ENCODE results near the gene PCSK4. TPM values are rescaled to one million over a fixed set of nuclear protein-coding genes. Genes with fewer than 3 reads are reported as not detected.

Gene PCSK4
- total and polyA plus RNA-seq, 2 of the 13 experiments (the other 11 are each of a cell fraction or from before 2014, with no cell fraction given), result 2.0 to 2.7 TPM

DNA sequence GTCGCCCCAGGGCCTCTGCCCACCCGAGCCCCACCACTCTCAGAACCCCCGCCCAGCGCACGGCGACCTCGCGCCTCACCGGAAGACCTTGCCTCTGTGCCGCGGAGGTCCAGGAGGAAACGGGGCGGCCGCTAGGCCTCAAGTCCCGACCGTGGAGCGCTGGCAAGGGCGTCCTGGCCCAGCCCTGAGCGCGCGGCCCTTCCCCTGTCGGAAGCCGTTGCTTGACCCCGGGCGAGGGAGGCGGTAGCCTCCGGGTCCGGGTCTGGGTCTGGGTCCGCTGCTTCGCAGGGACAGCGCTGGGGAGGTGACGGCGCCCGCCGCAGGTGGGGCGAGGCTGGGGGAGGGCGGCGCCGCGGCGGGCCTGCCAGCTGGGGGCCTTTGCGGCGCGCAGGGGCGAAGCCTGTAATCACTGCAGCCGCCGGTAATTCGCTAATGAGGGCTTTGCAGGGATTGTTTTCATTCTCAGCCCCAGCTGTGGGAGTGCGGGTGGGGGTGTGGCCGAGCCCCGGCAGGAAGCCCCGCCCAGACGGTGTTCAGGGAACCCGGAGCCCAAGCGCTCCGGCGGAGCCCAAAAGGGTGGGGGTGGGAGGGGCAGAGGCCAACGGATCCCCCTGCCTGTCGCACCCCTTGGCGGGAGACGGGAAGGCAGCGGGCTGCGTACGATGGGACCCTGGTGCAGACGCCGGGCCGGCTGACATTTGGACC lies 19.7 kb downstream of the PCSK4 start (continued):
- no peak for TF ChIP-seq ZNF572 (CRISPR knock-in tag; IDR thresholded peaks at IDR 0.05)
- TF ChIP-seq NPAS2 (CRISPR knock-in tag; IDR thresholded peaks at IDR 0.05; ENCODE audit: borderline replicate concordance), result no peak
- no peak for TF ChIP-seq ZNF879 (CRISPR knock-in tag; IDR thresholded peaks at IDR 0.05)
- no peak for TF ChIP-seq TEAD2 (CRISPR knock-in tag; IDR thresholded peaks at IDR 0.05)
- no peak for TF ChIP-seq HNRNPK (IDR thresholded peaks at IDR 0.05; ENCODE audit: low read depth, low read length, poor library complexity, severe bottlenecking)
- TF ChIP-seq GPN1 (CRISPR knock-in tag; IDR thresholded peaks at IDR 0.05; ENCODE audit: borderline replicate concordance), result no peak
- TF ChIP-seq, protein P1, sequence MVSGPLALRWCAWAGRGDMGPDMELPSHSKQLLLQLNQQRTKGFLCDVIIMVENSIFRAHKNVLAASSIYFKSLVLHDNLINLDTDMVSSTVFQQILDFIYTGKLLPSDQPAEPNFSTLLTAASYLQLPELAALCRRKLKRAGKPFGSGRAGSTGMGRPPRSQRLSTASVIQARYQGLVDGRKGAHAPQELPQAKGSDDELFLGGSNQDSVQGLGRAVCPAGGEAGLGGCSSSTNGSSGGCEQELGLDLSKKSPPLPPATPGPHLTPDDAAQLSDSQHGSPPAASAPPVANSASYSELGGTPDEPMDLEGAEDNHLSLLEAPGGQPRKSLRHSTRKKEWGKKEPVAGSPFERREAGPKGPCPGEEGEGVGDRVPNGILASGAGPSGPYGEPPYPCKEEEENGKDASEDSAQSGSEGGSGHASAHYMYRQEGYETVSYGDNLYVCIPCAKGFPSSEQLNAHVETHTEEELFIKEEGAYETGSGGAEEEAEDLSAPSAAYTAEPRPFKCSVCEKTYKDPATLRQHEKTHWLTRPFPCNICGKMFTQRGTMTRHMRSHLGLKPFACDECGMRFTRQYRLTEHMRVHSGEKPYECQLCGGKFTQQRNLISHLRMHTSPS (CRISPR knock-in tag; IDR thresholded peaks at IDR 0.05; ENCODE audit: low read depth), result no peak
- TF ChIP-seq, protein P2, sequence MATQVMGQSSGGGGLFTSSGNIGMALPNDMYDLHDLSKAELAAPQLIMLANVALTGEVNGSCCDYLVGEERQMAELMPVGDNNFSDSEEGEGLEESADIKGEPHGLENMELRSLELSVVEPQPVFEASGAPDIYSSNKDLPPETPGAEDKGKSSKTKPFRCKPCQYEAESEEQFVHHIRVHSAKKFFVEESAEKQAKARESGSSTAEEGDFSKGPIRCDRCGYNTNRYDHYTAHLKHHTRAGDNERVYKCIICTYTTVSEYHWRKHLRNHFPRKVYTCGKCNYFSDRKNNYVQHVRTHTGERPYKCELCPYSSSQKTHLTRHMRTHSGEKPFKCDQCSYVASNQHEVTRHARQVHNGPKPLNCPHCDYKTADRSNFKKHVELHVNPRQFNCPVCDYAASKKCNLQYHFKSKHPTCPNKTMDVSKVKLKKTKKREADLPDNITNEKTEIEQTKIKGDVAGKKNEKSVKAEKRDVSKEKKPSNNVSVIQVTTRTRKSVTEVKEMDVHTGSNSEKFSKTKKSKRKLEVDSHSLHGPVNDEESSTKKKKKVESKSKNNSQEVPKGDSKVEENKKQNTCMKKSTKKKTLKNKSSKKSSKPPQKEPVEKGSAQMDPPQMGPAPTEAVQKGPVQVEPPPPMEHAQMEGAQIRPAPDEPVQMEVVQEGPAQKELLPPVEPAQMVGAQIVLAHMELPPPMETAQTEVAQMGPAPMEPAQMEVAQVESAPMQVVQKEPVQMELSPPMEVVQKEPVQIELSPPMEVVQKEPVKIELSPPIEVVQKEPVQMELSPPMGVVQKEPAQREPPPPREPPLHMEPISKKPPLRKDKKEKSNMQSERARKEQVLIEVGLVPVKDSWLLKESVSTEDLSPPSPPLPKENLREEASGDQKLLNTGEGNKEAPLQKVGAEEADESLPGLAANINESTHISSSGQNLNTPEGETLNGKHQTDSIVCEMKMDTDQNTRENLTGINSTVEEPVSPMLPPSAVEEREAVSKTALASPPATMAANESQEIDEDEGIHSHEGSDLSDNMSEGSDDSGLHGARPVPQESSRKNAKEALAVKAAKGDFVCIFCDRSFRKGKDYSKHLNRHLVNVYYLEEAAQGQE (IDR thresholded peaks at IDR 0.05; ENCODE audit: borderline replicate concordance in 1 of 2, low read depth in 1 of 2, low read length in 2 of 2), result no peak
- TF ChIP-seq JUND (CRISPR knock-in tag; IDR thresholded peaks at IDR 0.05), result no peak
- TF ChIP-seq KMT2B (CRISPR knock-in tag; IDR thresholded peaks at IDR 0.05), result no peak
- no peak for TF ChIP-seq SIX1 (CRISPR knock-in tag; IDR thresholded peaks at IDR 0.05; ENCODE audit: borderline replicate concordance)
- TF ChIP-seq, protein P3, sequence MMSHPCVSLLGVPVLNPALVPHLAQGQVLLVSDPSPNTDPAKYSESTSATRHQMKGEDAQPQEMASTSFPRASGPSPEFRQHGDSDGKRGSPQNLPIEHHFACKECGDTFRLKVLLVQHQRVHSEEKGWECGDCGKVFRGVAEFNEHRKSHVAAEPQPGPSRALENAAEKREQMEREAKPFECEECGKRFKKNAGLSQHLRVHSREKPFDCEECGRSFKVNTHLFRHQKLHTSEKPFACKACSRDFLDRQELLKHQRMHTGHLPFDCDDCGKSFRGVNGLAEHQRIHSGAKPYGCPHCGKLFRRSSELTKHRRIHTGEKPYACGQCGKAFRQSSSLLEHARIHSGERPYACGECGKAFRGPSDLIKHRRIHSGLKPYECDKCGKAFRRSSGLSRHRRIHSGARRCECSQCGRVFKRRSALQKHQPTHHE (CRISPR knock-in tag; IDR thresholded peaks at IDR 0.05; ENCODE audit: borderline replicate concordance), result no peak
- TF ChIP-seq PCBP1 (IDR thresholded peaks at IDR 0.05; ENCODE audit: borderline replicate concordance, low read depth, low read length), result peak; percentile 11; the same call in 1 of the 2 replicates
- no peak for TF ChIP-seq ZNF768 (CRISPR knock-in tag; IDR thresholded peaks at IDR 0.05)
- TF ChIP-seq, protein P4, sequence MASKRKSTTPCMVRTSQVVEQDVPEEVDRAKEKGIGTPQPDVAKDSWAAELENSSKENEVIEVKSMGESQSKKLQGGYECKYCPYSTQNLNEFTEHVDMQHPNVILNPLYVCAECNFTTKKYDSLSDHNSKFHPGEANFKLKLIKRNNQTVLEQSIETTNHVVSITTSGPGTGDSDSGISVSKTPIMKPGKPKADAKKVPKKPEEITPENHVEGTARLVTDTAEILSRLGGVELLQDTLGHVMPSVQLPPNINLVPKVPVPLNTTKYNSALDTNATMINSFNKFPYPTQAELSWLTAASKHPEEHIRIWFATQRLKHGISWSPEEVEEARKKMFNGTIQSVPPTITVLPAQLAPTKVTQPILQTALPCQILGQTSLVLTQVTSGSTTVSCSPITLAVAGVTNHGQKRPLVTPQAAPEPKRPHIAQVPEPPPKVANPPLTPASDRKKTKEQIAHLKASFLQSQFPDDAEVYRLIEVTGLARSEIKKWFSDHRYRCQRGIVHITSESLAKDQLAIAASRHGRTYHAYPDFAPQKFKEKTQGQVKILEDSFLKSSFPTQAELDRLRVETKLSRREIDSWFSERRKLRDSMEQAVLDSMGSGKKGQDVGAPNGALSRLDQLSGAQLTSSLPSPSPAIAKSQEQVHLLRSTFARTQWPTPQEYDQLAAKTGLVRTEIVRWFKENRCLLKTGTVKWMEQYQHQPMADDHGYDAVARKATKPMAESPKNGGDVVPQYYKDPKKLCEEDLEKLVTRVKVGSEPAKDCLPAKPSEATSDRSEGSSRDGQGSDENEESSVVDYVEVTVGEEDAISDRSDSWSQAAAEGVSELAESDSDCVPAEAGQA (IDR thresholded peaks at IDR 0.05; ENCODE audit: low read depth), result no peak
- TF ChIP-seq, protein P4 (CRISPR knock-in tag; IDR thresholded peaks at IDR 0.05; ENCODE audit: borderline replicate concordance), result no peak
- no peak for TF ChIP-seq ZNF17 (CRISPR knock-in tag; IDR thresholded peaks at IDR 0.05)

Measured in HepG2 (cell line).